Heart left ventricle (tissue), 16 donors: ENCODE data around the gene SSR2. TPM values are rescaled to one million over a fixed set of nuclear protein-coding genes. Genes with fewer than 3 reads are reported as not detected.
"Not testable (repeated sequence)": the region's sequence is repeated elsewhere in the genome, so short reads cannot be mapped to it uniquely, and the experiment has no call there.

Experiments used
- ATAC-seq, 4 donors: fragments of 200-7000 bp; cut with Tn5 transposase; one replicate each; pipeline ENCODE4 v1.9.1; 2020 to 2022; ENCODE audit warnings: moderate library complexity in 4 of 4, mild to moderate bottlenecking in 3 of 4, moderate number of reproducible peaks in 1 of 4
- DNase-seq, 5 donors: peaks; one replicate each; pipeline ENCODE4 v3.0.0-alpha.2; 2020
- H3K27ac ChIP-seq, 12 donors: fragments of 200-600 bp; sonication (generic) in 4 of 12; one replicate each; pipeline versions ENCODE4 v1.5.0 to v1.8.0; 2016 to 2022; ENCODE audit warnings: mild to moderate bottlenecking in 2 of 12
- H3K27me3 ChIP-seq, 9 donors: fragments of 200-600 bp; sonication (generic) in 2 of 9; one replicate each; pipeline versions ENCODE4 v1.5.1 to v1.8.0; 2016 to 2022; ENCODE audit warnings: mild to moderate bottlenecking in 3 of 9
- H3K36me3 ChIP-seq, 9 donors: fragments of 200-600 bp; sonication (generic) in 2 of 9; one replicate each; pipeline versions ENCODE4 v1.5.0 to v1.8.0; 2018 to 2022; ENCODE audit warnings: mild to moderate bottlenecking in 2 of 9
- H3K4me1 ChIP-seq, 12 donors: fragments of 200-600 bp; sonication (generic) in 4 of 12; one replicate each; pipeline versions ENCODE4 v1.5.0 to v1.8.0; 2016 to 2022; ENCODE audit warnings: mild to moderate bottlenecking in 3 of 12
- H3K4me3 ChIP-seq, 12 donors: fragments of 200-600 bp; sonication (generic) in 4 of 12; one replicate each; pipeline versions ENCODE4 v1.5.0 to v1.8.0; 2017 to 2022; ENCODE audit warnings: mild to moderate bottlenecking in 9 of 12, moderate library complexity in 4 of 12
- H3K9me3 ChIP-seq, 12 donors: fragments of 200-600 bp; sonication (generic) in 4 of 12; one replicate each; pipeline versions ENCODE4 v1.5.0 to v1.8.0; 2016 to 2022; ENCODE audit warnings: mild to moderate bottlenecking in 1 of 12
- CTCF ChIP-seq, 12 donors: fragments of 200-600 bp; sonication (generic) in 4 of 12; IDR thresholded peaks; one replicate each; pipeline versions ENCODE4 v1.5.0 to v1.8.0; 2018 to 2022; ENCODE audit warnings: antibody characterized with exemption in 12 of 12, mild to moderate bottlenecking in 5 of 12
- POLR2A ChIP-seq, 2 donors: fragments of 450-650 bp; IDR thresholded peaks; one replicate each; pipeline ENCODE4 v1.6.1; 2017; ENCODE audit warnings: antibody characterized with exemption in 2 of 2, mild to moderate bottlenecking in 2 of 2, moderate library complexity in 2 of 2
- WGBS, 4 donors: extraction: QIAGEN DNeasy Blood & Tissue Kit in 2 of 4; methylation state at CpG; one replicate each; pipeline versions ENCODE4 v1.1.5 to v1.1.7; 2013 to 2018; 5-methylcytosine and 5-hydroxymethylcytosine counted together
- intact Hi-C, 10 donors: fragments of 100-400 bp; cut with DNase I; formaldehyde crosslinking; loops; one replicate each; pipeline versions ENCODE4 v1.11.1 to v1.14.2; 2022
- polyA plus RNA-seq, 2 donors: library from polyadenylated mRNA; stranded (reverse); fragments of 200-250 nt; gene quantifications; one replicate each; pipeline ENCODE4 v1.2.3, GENCODE V29; 2013
- total RNA-seq, 9 donors: library from RNA; depleted of rRNA in 2 of 9; stranded (reverse); fragments of >200 nt in 2 of 9; fragmentation: NEBNext Ultra II Directional in 3 of 9; extraction: Animal tissue kit (Norgen Biotek cat#: 25700) in 3 of 9; gene quantifications; one replicate each; pipeline versions ENCODE4 v1.1.0 to v1.2.4, GENCODE V29; 2016 to 2023
- donor health status: ischemic (EF 13 %, LVEDD 7.1; RV severe dilation, severe dysfunction).
- donor health status: healthy with polysubstance abuse.
- donor health status: DM: no; HTN: yes; CAD: no.
- donor health status: DM: no; HTN: no; CAD: no.
- donor health status: ischemic (EF 25% LVEDD 6.9; RV normal size, moderate dysfunction).
- donor health status: ischemic (EF 25% LVEDD 5.7; RV mildly dilated, moderate dysfunction).
- donor health status: healthy.
- donor health status: DM: yes; HTN: yes; CAD: no.
- donor health status: ischemic (EF 35%, LVEDD 5.7; RV mildly dilated, moderate dysfunction).
- donor health status: nonischemic (EF 11% LVEDD 7.7; RV severe dilation, severe dysfunction).
- donor health status: DM: yes; HTN: yes; CAD: no.
- donor health status: PGD.
- donor health status: ischemic (EF 29% LVEDD 5.4; RV normal size, mild dysfunction).
- donor health status: nonischemic (EF 23%, LVEDD 6.1; RV moderate dilation, normal function).

The SSR2 gene
- total and polyA plus RNA-seq, 11 donors: 63.9 to 282 (median 81.2) TPM

- TF ChIP-seq CTCF (IDR thresholded peaks at IDR 0.05) (no peak), POLR2A (IDR thresholded peaks at IDR 0.05) (no peak)
- peak in 2 of 4 donors; percentile 31 to 49 for ATAC-seq
Observed at GRCh38 chr1:155996166-155996565, 24.6 kb downstream of the SSR2 start.

DNA sequence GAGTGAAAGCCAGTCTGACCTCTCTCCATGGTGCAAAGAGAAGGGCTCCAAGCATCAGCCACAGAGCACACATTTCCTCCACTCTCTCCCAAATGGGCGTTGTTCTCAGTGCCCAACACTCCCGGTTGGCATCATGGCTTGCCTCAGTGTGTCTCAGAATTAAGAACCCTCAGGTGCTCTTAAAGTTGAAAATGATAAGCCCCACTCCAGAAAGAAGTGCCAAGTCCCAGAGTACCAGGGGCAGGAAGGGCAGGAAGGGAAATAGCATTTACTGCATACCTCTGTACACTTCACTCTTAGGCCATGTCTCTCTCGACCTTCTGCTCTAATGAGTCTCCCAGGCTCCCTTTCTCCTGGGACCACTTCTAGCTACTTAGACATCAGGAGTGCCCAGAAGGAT lies 27.2 kb downstream of the SSR2 start:
- peaks cover 0 to 34% (median 13%) of the 10 kb centered on the region in 12 donors for H3K4me1 ChIP-seq
- intact Hi-C loops: no loop called here
- no peaks in the 10 kb centered on the region for H3K36me3 ChIP-seq
- no peak overlapping the region for H3K4me3 ChIP-seq
- H3K27ac ChIP-seq: no peak overlapping the region
- TF ChIP-seq POLR2A (IDR thresholded peaks at IDR 0.05) (no peak), CTCF (IDR thresholded peaks at IDR 0.05) (no peak)
- no peaks in the 10 kb centered on the region for H3K9me3 ChIP-seq
- 73 to 81% (median 77%) methylated on average over 3 of the region's 3 CpGs for WGBS, 4 donors
- ATAC-seq: no peak
- DNase-seq: no peak
- no peaks in the 10 kb centered on the region for H3K27me3 ChIP-seq

More at GRCh38 chr1:155996166-155996565, 24.6 kb downstream of the SSR2 start:
- DNase-seq: peak in 1 of 5 donors; percentile 4
- intact Hi-C loops: no loop called here
- Histone ChIP-seq H3K4me1 (peaks cover 0 to 9% (median 5%) of the 10 kb centered on the region in 12 donors), H3K27ac (peak overlapping the region in 2 of 12 donors; percentile 5 to 18), H3K36me3 (no peaks in the 10 kb centered on the region), H3K27me3 (no peaks in the 10 kb centered on the region), H3K4me3 (no peak overlapping the region), H3K9me3 (no peaks in the 10 kb centered on the region)
- 12 to 21% (median 15%) methylated on average over 2 of the region's 2 CpGs for WGBS, 4 donors

GRCh38 chr1:155990005-155990739 lies 30.6 kb downstream of the SSR2 start:
- intact Hi-C loops: loop anchor here in 1 of 10 donors (2.0 kb wide), 1 partner anchor 51 kb away; no protein-coding TSS in a partner anchor
- 76 to 87% (median 87%) methylated on average over 6 of the region's 6 CpGs for WGBS, 4 donors
- peak overlapping the region in 4 of 12 donors; percentile 53 to 90 (median 59) for H3K27ac ChIP-seq
- DNase-seq: peak in 2 of 5 donors; percentile 17 to 22
- ATAC-seq: peak; percentile 15 to 57 (median 42)
- no peak for TF ChIP-seq CTCF (IDR thresholded peaks at IDR 0.05)
- no peak for TF ChIP-seq POLR2A (IDR thresholded peaks at IDR 0.05)
- no peaks in the 10 kb centered on the region for H3K9me3 ChIP-seq
- H3K4me1 ChIP-seq: peaks cover 0 to 37% (median 9%) of the 10 kb centered on the region in 12 donors
- no peaks in the 10 kb centered on the region for H3K36me3 ChIP-seq
- no peaks in the 10 kb centered on the region for H3K27me3 ChIP-seq
- peak overlapping the region in 1 of 12 donors; percentile 51 for H3K4me3 ChIP-seq

DNA sequence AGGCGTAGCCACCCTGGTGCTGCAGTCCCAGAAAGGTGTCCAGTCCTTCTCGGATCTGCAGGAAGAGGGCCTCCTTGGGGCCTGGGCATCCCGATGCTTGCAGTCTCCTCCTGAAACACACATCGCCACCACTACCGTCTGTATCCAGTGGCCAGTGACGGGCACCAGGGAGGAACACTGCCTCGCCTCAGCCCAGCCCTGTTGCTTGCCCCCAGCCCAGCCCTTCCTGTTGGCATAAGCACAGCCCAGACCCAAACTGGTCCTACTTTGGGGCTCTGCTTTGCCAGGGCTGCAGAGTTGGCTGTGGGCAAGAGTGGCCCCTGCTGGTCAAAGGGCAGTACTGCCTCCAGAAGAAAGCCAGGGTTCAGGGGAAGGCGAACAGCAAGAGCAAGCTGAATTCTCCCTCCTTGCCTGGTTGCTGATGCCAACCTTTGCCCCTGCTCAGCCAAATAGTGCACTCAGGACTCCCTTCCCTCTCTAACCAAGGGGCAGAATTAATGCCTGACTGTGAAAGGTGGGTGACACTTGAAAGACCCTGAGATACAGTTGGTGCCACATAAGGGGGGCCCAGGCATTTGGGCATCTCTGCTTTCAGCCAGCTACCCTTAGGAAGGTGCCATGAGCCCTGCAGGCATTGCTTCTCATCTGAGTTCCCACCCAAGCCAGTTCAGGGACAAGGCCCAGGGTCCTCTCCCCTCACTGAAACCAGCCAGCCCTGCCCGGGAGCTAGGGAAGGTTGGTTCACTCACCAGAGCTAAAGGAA lies 31.3 kb downstream of the SSR2 start:
- H3K9me3 ChIP-seq: no peaks in the 10 kb centered on the region
- ATAC-seq (peak; percentile 83 to 94 (median 92)), DNase-seq (peak; percentile 75 to 88 (median 78))
- H3K27ac ChIP-seq: peak overlapping the region in 10 of 12 donors; percentile 12 to 90 (median 55)
- peak overlapping the region in 10 of 12 donors; percentile 25 to 62 (median 48) for H3K4me3 ChIP-seq
- no peaks in the 10 kb centered on the region for H3K27me3 ChIP-seq
- intact Hi-C loops: loop anchor here (1.0 to 10.0 kb wide), 5 partner anchors 27 to 135 kb away; partner anchors contain the start of genes GON4L (in 1 of the 10) and SYT11 (in 1 of the 10)
- H3K36me3 ChIP-seq: no peaks in the 10 kb centered on the region
- peaks cover 0 to 37% (median 10%) of the 10 kb centered on the region in 12 donors for H3K4me1 ChIP-seq
- 22 to 28% (median 25%) methylated on average over 4 to 9 of the region's 9 CpGs for WGBS, 4 donors
- TF ChIP-seq CTCF (IDR thresholded peaks at IDR 0.05) (peak; percentile 96 to 100 (median 98)), POLR2A (IDR thresholded peaks at IDR 0.05) (no peak)

DNA sequence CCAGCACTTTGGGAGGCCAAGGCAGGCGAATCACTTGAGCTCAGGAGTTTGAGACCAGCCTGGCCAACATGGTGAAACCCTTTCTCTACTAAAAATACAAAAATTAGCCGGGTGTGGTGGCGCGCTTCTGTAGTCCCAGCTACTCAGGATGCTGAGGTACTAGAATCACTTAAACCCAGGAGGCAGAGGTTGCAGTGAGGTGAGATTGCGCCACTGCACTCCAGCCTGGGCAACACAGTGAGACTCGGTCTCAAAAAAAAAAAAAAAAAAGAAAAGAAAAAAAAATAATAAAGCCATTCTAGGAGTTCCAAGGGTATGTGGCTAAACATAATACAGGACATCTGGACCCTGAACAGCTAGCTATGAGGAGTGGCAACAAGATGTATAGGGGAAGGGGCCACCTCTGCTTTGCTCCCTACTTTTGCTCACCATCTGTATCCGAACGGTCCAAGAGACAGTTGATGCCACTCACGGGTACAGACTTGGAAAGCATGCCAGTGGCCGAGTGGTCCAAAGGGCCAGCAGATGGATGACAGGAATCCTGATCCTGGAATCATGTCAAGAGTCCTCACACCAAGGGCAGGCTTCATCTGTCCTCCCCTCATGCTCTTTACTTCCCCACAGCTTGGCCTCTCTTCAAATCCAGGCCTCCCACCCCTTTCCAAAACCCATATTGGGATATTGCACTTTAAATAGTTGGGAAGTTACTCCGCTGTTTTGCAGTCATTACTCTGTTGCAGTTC lies 35.7 kb downstream of the SSR2 start:
- peak overlapping the region in 6 of 12 donors; percentile 14 to 98 (median 98) for H3K27ac ChIP-seq
- WGBS, 4 donors: 75 to 83% (median 75%) methylated on average over 11 of the region's 11 CpGs

More for the DNA sequence above, 35.7 kb downstream of the SSR2 start:
- not testable (repeated sequence) for H3K36me3 ChIP-seq, H3K4me3 ChIP-seq, DNase-seq, H3K27me3 ChIP-seq, H3K9me3 ChIP-seq, ATAC-seq
- H3K4me1 ChIP-seq: peaks cover 9 to 64% (median 43%) of the 10 kb centered on the region in 12 donors
- intact Hi-C loops: loop anchor here in 2 of 10 donors (2.0 to 10.0 kb wide), 2 partner anchors 20 to 130 kb away; partner anchors contain the start of genes GON4L (in 1 of the 2) and SYT11 (in 1 of the 2)
